Measurements from ENCODE around the gene USH1C. TPM values are rescaled to one million over a fixed set of nuclear protein-coding genes. Genes with fewer than 3 reads are reported as not detected.

Gene USH1C
- total and polyA plus RNA-seq, 9 of the 15 experiments (the other 6 are each of a cell fraction or from before 2014, with no cell fraction given) = 0.04 TPM; not detected in 8

GRCh38 chr11:17504330-17505107 lies 39.7 kb downstream of the USH1C start (continued):
- TF ChIP-seq ESRRA (IDR thresholded peaks at IDR 0.05; ENCODE audit: borderline replicate concordance, low read depth) = no peak
- TF ChIP-seq KLF10 (CRISPR knock-in tag; IDR thresholded peaks at IDR 0.05) = no peak
- peak; percentile 76 to 78 for TF ChIP-seq RAD21 (CRISPR knock-in tag; conservative IDR thresholded peaks at IDR 0.05 in 1 of 2, IDR thresholded peaks at IDR 0.05 in 1 of 2)
- peak in 1 of 2 experiments; percentile 28; a peak in 1 of 4 replicates for TF ChIP-seq MAZ (CRISPR knock-in tag; conservative IDR thresholded peaks at IDR 0.05 in 1 of 2, IDR thresholded peaks at IDR 0.05 in 1 of 2)
- peak; percentile 77 for TF ChIP-seq SMC3 (conservative IDR thresholded peaks at IDR 0.05; ENCODE audit: insufficient read depth, low read depth, low read length)
- no peak for TF ChIP-seq HLTF (IDR thresholded peaks at IDR 0.05)
- TF ChIP-seq WHSC1 (IDR thresholded peaks at IDR 0.05; ENCODE audit: low read length) = no peak
- TF ChIP-seq TSC22D4 (tag; IDR thresholded peaks at IDR 0.05) = no peak
- peak; percentile 37; the same call in 1 of the 2 replicates for TF ChIP-seq ARID2 (IDR thresholded peaks at IDR 0.05)
- TF ChIP-seq GABPB1 (CRISPR knock-in tag; IDR thresholded peaks at IDR 0.05) = no peak
- TF ChIP-seq, protein P1, sequence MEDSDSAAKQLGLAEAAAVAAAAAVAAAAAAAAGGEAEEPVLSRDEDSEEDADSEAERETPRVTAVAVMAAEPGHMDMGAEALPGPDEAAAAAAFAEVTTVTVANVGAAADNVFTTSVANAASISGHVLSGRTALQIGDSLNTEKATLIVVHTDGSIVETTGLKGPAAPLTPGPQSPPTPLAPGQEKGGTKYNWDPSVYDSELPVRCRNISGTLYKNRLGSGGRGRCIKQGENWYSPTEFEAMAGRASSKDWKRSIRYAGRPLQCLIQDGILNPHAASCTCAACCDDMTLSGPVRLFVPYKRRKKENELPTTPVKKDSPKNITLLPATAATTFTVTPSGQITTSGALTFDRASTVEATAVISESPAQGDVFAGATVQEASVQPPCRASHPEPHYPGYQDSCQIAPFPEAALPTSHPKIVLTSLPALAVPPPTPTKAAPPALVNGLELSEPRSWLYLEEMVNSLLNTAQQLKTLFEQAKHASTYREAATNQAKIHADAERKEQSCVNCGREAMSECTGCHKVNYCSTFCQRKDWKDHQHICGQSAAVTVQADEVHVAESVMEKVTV (CRISPR knock-in tag; IDR thresholded peaks at IDR 0.05) = peak; percentile 58
- peak; percentile 98 for TF ChIP-seq ZNF384 (IDR thresholded peaks at IDR 0.05; ENCODE audit: low read depth, low read length)
- TF ChIP-seq EP300 (IDR thresholded peaks at IDR 0.05; ENCODE audit: low read length) = no peak
- TF ChIP-seq RBM14 (IDR thresholded peaks at IDR 0.05; ENCODE audit: borderline replicate concordance, insufficient read depth, low read depth, low read length) = no peak
- TF ChIP-seq SMAD1 (IDR thresholded peaks at IDR 0.05; ENCODE audit: low read depth, low read length, partially characterized antibody) = no peak
